ENCODE data around the gene ADAMTS19.

DNA sequence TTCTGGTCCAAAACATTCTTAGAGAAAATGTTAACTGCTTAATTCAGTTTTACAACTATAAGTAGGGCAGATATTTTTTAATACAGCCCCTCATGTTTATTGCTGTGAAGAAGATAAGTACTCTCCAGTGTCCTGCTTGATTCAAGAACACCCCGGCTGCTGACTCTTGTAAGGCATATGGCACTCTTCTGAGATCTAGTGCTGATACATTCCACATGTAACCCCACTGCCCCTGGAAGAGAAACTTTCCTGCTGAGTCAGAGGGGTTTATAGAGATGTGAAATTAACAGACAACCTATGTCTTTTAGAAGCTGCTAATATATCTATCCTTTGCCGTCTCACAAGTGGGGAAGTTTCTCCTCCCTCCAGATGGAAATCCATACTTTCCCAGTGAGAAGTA is 286.8 kb downstream of the ADAMTS19 start:
- no peak for TF ChIP-seq EZH2phosphoT487 (IDR thresholded peaks at IDR 0.05; ENCODE audit: insufficient read depth, low read depth)
- no peak for TF ChIP-seq EZH2 (IDR thresholded peaks at IDR 0.05; ENCODE audit: insufficient read depth, poor library complexity, severe bottlenecking)
